A549 (cell line): ENCODE data around the gene RPS6KA3.

ENCODE experiments used
- CHD2 ChIP-seq: fragments of 150-350 bp; IDR thresholded peaks from 2 replicates; pipeline ENCODE4 v1.6.1; 2014; ENCODE audit warnings: low read length; ENCODE audit not compliant: partially characterized antibody
- JUN ChIP-seq, 2 experiments: fragments of >200 bp; sonication (Bioruptor Twin); formaldehyde crosslinking; IDR thresholded peaks; 2 replicates in 1 of 2; 3 replicates in 1 of 2; pipeline ENCODE4 v1.6.1; 2016 to 2017
- NFE2L2 ChIP-seq: fragments of 150-350 bp; conservative IDR thresholded peaks from 2 replicates; pipeline ENCODE4 v1.6.1; 2014; ENCODE audit warnings: low read length
- SMC3 ChIP-seq: fragments of >200 bp; sonication (Bioruptor Twin); formaldehyde crosslinking; IDR thresholded peaks from 3 replicates; pipeline ENCODE4 v1.6.1; 2018; ENCODE audit warnings: inconsistent platforms
- TF ChIP-seq, protein P1 (sequence below): IDR thresholded peaks from 2 replicates; pipeline ENCODE4 v1.6.1; 2012
- TF ChIP-seq, protein P2 (sequence below): fragments of >200 bp; sonication (Bioruptor Twin); formaldehyde crosslinking; IDR thresholded peaks from 3 replicates; pipeline ENCODE4 v1.5.1; 2016
- TF ChIP-seq, protein P3 (sequence below): fragments of 450-650 bp; IDR thresholded peaks from 2 replicates; pipeline ENCODE4 v1.6.1; 2014; ENCODE audit warnings: antibody characterized with exemption

DNA sequence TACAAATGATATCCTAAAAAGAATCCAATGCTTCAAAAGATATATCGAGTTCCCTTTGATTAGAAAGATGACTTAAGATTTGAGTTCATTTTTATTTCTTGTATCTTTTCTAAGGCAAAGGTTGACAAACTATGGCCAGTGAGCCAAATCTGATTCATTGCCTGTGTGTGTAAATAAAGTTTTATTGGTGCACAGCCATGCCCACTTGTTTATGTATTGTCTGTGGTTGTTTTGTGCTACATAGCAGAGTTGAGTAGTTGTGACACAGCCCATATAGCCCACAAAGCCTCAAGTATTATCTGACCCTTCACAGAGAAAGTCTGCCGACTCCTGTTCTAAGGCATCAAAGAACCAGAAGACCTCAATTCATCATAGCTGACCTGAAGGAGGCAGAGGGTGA lies 92.9 kb downstream of the RPS6KA3 start:
- TF ChIP-seq CHD2, result no peak
- no peak for TF ChIP-seq SMC3
- TF ChIP-seq, protein P1, sequence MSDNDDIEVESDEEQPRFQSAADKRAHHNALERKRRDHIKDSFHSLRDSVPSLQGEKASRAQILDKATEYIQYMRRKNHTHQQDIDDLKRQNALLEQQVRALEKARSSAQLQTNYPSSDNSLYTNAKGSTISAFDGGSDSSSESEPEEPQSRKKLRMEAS, result no peak
- TF ChIP-seq, protein P2, sequence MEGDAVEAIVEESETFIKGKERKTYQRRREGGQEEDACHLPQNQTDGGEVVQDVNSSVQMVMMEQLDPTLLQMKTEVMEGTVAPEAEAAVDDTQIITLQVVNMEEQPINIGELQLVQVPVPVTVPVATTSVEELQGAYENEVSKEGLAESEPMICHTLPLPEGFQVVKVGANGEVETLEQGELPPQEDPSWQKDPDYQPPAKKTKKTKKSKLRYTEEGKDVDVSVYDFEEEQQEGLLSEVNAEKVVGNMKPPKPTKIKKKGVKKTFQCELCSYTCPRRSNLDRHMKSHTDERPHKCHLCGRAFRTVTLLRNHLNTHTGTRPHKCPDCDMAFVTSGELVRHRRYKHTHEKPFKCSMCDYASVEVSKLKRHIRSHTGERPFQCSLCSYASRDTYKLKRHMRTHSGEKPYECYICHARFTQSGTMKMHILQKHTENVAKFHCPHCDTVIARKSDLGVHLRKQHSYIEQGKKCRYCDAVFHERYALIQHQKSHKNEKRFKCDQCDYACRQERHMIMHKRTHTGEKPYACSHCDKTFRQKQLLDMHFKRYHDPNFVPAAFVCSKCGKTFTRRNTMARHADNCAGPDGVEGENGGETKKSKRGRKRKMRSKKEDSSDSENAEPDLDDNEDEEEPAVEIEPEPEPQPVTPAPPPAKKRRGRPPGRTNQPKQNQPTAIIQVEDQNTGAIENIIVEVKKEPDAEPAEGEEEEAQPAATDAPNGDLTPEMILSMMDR, result no peak
- TF ChIP-seq, protein P3, sequence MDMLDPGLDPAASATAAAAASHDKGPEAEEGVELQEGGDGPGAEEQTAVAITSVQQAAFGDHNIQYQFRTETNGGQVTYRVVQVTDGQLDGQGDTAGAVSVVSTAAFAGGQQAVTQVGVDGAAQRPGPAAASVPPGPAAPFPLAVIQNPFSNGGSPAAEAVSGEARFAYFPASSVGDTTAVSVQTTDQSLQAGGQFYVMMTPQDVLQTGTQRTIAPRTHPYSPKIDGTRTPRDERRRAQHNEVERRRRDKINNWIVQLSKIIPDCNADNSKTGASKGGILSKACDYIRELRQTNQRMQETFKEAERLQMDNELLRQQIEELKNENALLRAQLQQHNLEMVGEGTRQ, result no peak
- no peak for TF ChIP-seq NFE2L2
- TF ChIP-seq JUN (IDR thresholded peaks at IDR 0.05), result no peak
